Neutrophil (primary cell): ENCODE measurements around the gene ANO10.

Source experiments
- H3K27ac ChIP-seq: fragments of 200-600 bp; sonication (generic); 2 replicates; pipeline ENCODE4 v1.5.1; 2016; ENCODE audit warnings: mild to moderate bottlenecking, moderate library complexity
- H3K27me3 ChIP-seq: fragments of 200-600 bp; sonication (generic); 2 replicates; pipeline ENCODE4 v1.6.0; 2016; ENCODE audit warnings: mild to moderate bottlenecking
- H3K36me3 ChIP-seq: fragments of 200-600 bp; sonication (generic); 2 replicates; pipeline ENCODE4 v1.5.1; 2017
- H3K4me1 ChIP-seq, 2 experiments: fragments of 200-600 bp in 1 of 2; sonication (generic) in 1 of 2; 1 replicate in 1 of 2; 2 replicates in 1 of 2; pipeline versions ENCODE4 v1.5.1 to v1.6.1; 2013 to 2016; ENCODE audit warnings: low read depth in 1 of 2, low read length in 1 of 2, mild to moderate bottlenecking in 1 of 2, moderate library complexity in 1 of 2; ENCODE audit not compliant: control insufficient read depth in 1 of 2, insufficient read depth in 1 of 2
- H3K4me3 ChIP-seq, 2 experiments: fragments of 200-600 bp in 1 of 2; sonication (generic) in 1 of 2; 1 replicate in 1 of 2; 2 replicates in 1 of 2; pipeline ENCODE4 v1.5.1; 2013 to 2016; ENCODE audit warnings: low read depth in 1 of 2, low read length in 1 of 2, mild to moderate bottlenecking in 1 of 2, moderate library complexity in 1 of 2
- H3K9me3 ChIP-seq: fragments of 200-600 bp; sonication (generic); 2 replicates; pipeline ENCODE4 v1.5.1; 2016
- CTCF ChIP-seq: fragments of 200-600 bp; sonication (generic); IDR thresholded peaks from 2 replicates; pipeline ENCODE4 v1.5.1; 2016; ENCODE audit warnings: antibody characterized with exemption

Gene ANO10

GRCh38 chr3:43369404-43370292 lies 252.2 kb downstream of the ANO10 start:
- Histone ChIP-seq H3K27ac (peak overlapping the region; percentile 93), H3K4me1 (peaks cover 19 to 22% of the 10 kb centered on the region in 2 experiments), H3K36me3 (peaks cover 26% of the 10 kb centered on the region), H3K27me3 (no peaks in the 10 kb centered on the region), H3K9me3 (no peaks in the 10 kb centered on the region), H3K4me3 (peak overlapping the region in 1 of 2 experiments; percentile 29)
- TF ChIP-seq CTCF: peak; percentile 44

GRCh38 chr3:43366885-43367284 lies 254.9 kb downstream of the ANO10 start:
- Histone ChIP-seq H3K9me3 (no peaks in the 10 kb centered on the region), H3K4me1 (peaks cover 19 to 22% of the 10 kb centered on the region in 2 experiments), H3K4me3 (no peak overlapping the region), H3K27me3 (no peaks in the 10 kb centered on the region), H3K27ac (peak overlapping the region; percentile 3), H3K36me3 (peaks cover 31% of the 10 kb centered on the region)
- TF ChIP-seq CTCF: no peak

GRCh38 chr3:43366481-43366880 lies 255.3 kb downstream of the ANO10 start:
- H3K4me1 ChIP-seq: peaks cover 19 to 22% of the 10 kb centered on the region in 2 experiments
- H3K27ac ChIP-seq: peak overlapping the region; percentile 8
- H3K9me3 ChIP-seq: no peaks in the 10 kb centered on the region
- no peak overlapping the region for H3K4me3 ChIP-seq
- TF ChIP-seq CTCF: no peak
- H3K36me3 ChIP-seq: peaks cover 31% of the 10 kb centered on the region
- no peaks in the 10 kb centered on the region for H3K27me3 ChIP-seq

DNA sequence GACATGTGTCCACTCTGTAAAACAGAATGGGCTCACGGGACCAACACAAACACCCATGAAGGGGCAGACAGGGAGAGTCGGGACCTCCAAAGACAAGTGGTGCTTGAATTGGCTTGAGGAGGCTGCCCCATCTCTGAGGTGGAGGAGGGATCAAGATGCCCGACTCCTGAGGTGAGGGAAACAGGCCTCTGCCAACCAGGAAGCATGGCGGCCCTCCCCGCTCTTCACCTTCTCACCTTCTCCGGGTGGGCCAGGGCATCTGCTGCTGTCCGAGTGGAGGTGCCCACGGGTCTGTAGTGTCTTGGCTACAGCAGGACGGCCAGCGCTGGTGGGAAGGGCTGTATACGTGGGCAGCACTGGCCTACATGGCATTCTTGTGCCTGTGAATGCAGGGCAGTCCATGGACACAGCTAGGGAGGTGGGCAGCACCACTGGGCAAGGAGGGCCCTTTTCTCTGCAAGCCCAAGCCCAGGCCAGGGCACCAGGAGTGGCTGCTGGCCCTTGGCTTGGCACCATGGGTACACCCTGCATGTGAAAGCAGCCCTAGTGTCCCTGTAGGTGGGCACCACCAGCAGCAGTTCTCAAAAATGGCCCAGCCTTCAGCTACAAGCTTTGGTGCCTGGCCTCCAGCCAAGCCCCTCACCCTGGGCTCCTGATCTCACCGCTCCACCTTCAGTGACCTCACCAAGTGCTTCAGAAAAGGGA lies 256.1 kb downstream of the ANO10 start:
- TF ChIP-seq CTCF: no peak
- Histone ChIP-seq H3K36me3 (peaks cover 31% of the 10 kb centered on the region), H3K9me3 (no peaks in the 10 kb centered on the region), H3K27me3 (no peaks in the 10 kb centered on the region), H3K27ac (peak overlapping the region; percentile 8), H3K4me1 (peaks cover 17 to 18% of the 10 kb centered on the region in 2 experiments), H3K4me3 (no peak overlapping the region)

DNA sequence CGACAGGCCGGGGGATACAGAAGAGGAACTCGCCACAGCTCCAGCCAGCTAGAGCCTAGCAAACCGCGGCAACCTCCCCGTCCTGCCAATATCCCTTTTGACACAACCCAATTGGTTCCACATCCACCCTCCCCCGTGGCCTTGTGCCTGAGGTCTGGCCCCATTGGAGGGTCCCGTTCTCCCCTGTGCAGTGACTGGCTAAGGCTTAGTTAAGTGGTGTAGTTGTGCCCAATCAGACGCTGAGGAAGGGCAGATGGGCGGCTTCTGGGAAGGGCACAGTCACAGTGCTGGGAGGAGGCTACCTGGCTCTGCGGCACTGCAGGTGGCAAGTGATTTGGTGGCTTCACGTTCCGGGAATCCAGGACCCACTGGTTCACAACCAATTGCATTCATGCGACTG lies 256.9 kb downstream of the ANO10 start:
- no peaks in the 10 kb centered on the region for H3K9me3 ChIP-seq
- no peak overlapping the region for H3K27ac ChIP-seq
- no peak for TF ChIP-seq CTCF
- no peak overlapping the region for H3K4me3 ChIP-seq
- peaks cover 8 to 10% of the 10 kb centered on the region in 2 experiments for H3K4me1 ChIP-seq
- H3K27me3 ChIP-seq: no peaks in the 10 kb centered on the region
- peaks cover 31% of the 10 kb centered on the region for H3K36me3 ChIP-seq
